PFSK-1 (cell line): ENCODE data around the gene ETS2.

Experiments used
- POLR2AphosphoS5 ChIP-seq: IDR thresholded peaks from 2 replicates; pipeline ENCODE4 v1.6.1; 2012; ENCODE audit warnings: low read depth, mild to moderate bottlenecking, control low read depth, low read length, moderate library complexity
- REST ChIP-seq, 2 experiments: IDR thresholded peaks; 2 replicates each; pipeline versions ENCODE4 v1.6.1 to v1.8.0; 2011 to 2012; ENCODE audit warnings: low read depth in 2 of 2, low read length in 2 of 2, control low read depth in 1 of 2, inconsistent platforms in 1 of 2, mild to moderate bottlenecking in 1 of 2, moderate library complexity in 1 of 2; ENCODE audit not compliant: insufficient read depth in 1 of 2
- TAF1 ChIP-seq: IDR thresholded peaks from 2 replicates; pipeline ENCODE4 v1.6.1; 2012; ENCODE audit warnings: low read length, control low read depth, borderline replicate concordance; ENCODE audit not compliant: insufficient read depth

DNA sequence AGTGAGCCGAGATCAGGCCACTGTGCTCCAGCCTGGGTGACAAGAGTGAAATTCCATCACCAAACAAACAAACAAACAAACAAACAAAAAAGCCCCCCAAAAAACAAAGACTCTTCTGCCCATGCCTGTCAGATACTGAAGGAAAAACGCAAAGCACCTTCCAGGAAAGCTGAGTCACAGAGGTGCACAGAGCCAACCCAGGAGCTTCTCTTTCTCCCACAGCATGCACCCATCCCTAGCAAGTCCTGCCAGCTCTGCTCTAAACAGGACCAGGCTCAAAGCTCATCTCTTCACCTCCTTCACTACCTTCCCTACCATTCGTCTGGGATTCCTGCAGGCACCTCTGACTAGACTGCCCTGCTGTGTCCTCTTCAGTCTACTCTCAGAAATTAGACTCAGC lies 46.5 kb downstream of the ETS2 start:
- no peak for TF ChIP-seq POLR2AphosphoS5
- no peak for TF ChIP-seq TAF1
- no peak for TF ChIP-seq REST (IDR thresholded peaks at IDR 0.05; ENCODE audit: insufficient read depth in 1 of 2, low read depth in 2 of 2, low read length in 2 of 2)
